Sigmoid colon (tissue), 3 donors: Measurements from ENCODE around the gene PXK.

Source experiments
- POLR2A ChIP-seq, 2 donors: fragments of 450-650 bp; IDR thresholded peaks; one replicate each; pipeline ENCODE4 v1.6.1; 2016; ENCODE audit warnings: antibody characterized with exemption in 2 of 2, mild to moderate bottlenecking in 2 of 2, moderate library complexity in 2 of 2
- TF ChIP-seq, protein P1 (sequence below), 4 experiments: fragments of 450-650 bp in 3 of 4; fragments of 200-600 bp in 1 of 4; IDR thresholded peaks; one replicate each; pipeline ENCODE4 v1.5.1; 2016 to 2019; ENCODE audit warnings: antibody characterized with exemption in 4 of 4, mild to moderate bottlenecking in 3 of 4, moderate library complexity in 2 of 4

DNA sequence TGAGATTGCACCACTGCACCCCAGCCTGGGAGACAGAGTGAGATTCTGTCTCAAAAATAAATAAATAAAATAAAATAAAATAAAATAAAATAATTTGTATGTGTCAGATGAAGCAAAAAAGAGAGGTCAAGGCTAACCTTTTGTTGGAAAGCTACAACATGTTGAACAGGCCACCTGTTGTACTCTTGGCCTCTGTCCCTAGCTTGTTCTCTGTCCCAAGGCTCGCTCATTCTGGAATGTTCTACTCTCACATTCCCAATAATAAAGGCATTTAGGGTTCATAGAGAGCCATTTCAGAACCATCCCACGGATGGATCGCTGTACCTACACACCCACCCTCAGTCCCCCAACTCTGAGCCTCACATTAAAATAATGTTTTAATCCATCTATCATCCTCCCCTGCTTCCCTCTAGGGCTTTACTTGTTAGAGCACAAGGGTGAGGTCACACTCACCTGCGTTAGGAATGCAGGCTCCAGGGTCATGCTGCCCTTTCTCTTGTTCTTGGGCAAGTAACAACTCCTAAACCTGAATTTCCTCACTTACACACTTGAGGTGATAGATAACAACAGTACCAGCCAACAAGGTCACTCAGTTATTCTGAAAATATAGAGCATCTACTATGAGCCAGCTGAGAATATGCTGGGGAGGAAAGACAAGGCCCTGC is 134.3 kb downstream of the PXK start:
- TF ChIP-seq, protein P1, sequence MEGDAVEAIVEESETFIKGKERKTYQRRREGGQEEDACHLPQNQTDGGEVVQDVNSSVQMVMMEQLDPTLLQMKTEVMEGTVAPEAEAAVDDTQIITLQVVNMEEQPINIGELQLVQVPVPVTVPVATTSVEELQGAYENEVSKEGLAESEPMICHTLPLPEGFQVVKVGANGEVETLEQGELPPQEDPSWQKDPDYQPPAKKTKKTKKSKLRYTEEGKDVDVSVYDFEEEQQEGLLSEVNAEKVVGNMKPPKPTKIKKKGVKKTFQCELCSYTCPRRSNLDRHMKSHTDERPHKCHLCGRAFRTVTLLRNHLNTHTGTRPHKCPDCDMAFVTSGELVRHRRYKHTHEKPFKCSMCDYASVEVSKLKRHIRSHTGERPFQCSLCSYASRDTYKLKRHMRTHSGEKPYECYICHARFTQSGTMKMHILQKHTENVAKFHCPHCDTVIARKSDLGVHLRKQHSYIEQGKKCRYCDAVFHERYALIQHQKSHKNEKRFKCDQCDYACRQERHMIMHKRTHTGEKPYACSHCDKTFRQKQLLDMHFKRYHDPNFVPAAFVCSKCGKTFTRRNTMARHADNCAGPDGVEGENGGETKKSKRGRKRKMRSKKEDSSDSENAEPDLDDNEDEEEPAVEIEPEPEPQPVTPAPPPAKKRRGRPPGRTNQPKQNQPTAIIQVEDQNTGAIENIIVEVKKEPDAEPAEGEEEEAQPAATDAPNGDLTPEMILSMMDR (IDR thresholded peaks at IDR 0.05) = no peak
- TF ChIP-seq POLR2A (IDR thresholded peaks at IDR 0.05) = no peak
